ENCODE data around the gene KLHL30. TPM values are rescaled to one million over a fixed set of nuclear protein-coding genes. Genes with fewer than 3 reads are reported as not detected.

Gene KLHL30
- total RNA-seq, 3 donors from 2014 or later = 0.15 to 0.98 (median 0.32) TPM

- Histone ChIP-seq H3K4me1 (no peaks in the 10 kb centered on the region), H3K4me3 (no peak overlapping the region), H3K36me3 (no peaks in the 10 kb centered on the region), H3K27me3 (peaks cover 0 to 4% of the 10 kb centered on the region in 2 donors), H3K9me3 (no peaks in the 10 kb centered on the region), H3K27ac (no peak overlapping the region)
- intact Hi-C loops (cut with DNase I; ENCODE audit: low total_unique reads) = no loop called here
- TF ChIP-seq POLR2AphosphoS5 (IDR thresholded peaks at IDR 0.05) (no peak), POLR2A (IDR thresholded peaks at IDR 0.05) (no peak)
- TF ChIP-seq, protein P1, sequence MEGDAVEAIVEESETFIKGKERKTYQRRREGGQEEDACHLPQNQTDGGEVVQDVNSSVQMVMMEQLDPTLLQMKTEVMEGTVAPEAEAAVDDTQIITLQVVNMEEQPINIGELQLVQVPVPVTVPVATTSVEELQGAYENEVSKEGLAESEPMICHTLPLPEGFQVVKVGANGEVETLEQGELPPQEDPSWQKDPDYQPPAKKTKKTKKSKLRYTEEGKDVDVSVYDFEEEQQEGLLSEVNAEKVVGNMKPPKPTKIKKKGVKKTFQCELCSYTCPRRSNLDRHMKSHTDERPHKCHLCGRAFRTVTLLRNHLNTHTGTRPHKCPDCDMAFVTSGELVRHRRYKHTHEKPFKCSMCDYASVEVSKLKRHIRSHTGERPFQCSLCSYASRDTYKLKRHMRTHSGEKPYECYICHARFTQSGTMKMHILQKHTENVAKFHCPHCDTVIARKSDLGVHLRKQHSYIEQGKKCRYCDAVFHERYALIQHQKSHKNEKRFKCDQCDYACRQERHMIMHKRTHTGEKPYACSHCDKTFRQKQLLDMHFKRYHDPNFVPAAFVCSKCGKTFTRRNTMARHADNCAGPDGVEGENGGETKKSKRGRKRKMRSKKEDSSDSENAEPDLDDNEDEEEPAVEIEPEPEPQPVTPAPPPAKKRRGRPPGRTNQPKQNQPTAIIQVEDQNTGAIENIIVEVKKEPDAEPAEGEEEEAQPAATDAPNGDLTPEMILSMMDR (IDR thresholded peaks at IDR 0.05) = no peak
- no peak for DNase-seq (ENCODE audit: low spot score in 2 of 2)
These were observed 6.6 kb upstream of the KLHL30 start for GRCh38 chr2:238131761-238132462.

- intact Hi-C loops (cut with DNase I; ENCODE audit: low total_unique reads) = no loop called here
- no peak overlapping the region for H3K27ac ChIP-seq
- H3K4me1 ChIP-seq = no peaks in the 10 kb centered on the region
- DNase-seq (ENCODE audit: low spot score in 2 of 2) = no peak
- no peaks in the 10 kb centered on the region for H3K36me3 ChIP-seq
- H3K9me3 ChIP-seq = no peaks in the 10 kb centered on the region
- TF ChIP-seq POLR2AphosphoS5 (IDR thresholded peaks at IDR 0.05) (no peak), POLR2A (IDR thresholded peaks at IDR 0.05) (no peak)
- TF ChIP-seq, protein P1 (IDR thresholded peaks at IDR 0.05) = no peak
- no peak overlapping the region for H3K4me3 ChIP-seq
- peaks cover 0 to 4% of the 10 kb centered on the region in 2 donors for H3K27me3 ChIP-seq
These were observed 5.7 kb upstream of the KLHL30 start for GRCh38 chr2:238132463-238133450.

GRCh38 chr2:238133499-238134392 is 4.7 kb upstream of the KLHL30 start:
- Histone ChIP-seq H3K4me1 (no peaks in the 10 kb centered on the region), H3K9me3 (no peaks in the 10 kb centered on the region), H3K27me3 (no peaks in the 10 kb centered on the region), H3K36me3 (no peaks in the 10 kb centered on the region), H3K4me3 (no peak overlapping the region), H3K27ac (no peak overlapping the region)
- TF ChIP-seq, protein P1 (IDR thresholded peaks at IDR 0.05) = no peak
- no peak for TF ChIP-seq POLR2A (IDR thresholded peaks at IDR 0.05)
- intact Hi-C loops (cut with DNase I; ENCODE audit: low total_unique reads) = no loop called here
- DNase-seq (ENCODE audit: low spot score in 2 of 2) = no peak

- no peak overlapping the region for H3K27ac ChIP-seq
- H3K4me1 ChIP-seq = no peaks in the 10 kb centered on the region
- no peaks in the 10 kb centered on the region for H3K36me3 ChIP-seq
- intact Hi-C loops (cut with DNase I; ENCODE audit: low total_unique reads) = no loop called here
- TF ChIP-seq POLR2AphosphoS5 (IDR thresholded peaks at IDR 0.05) (no peak), POLR2A (IDR thresholded peaks at IDR 0.05) (no peak)
- TF ChIP-seq, protein P1 (IDR thresholded peaks at IDR 0.05) = no peak
- no peak overlapping the region for H3K4me3 ChIP-seq
- no peaks in the 10 kb centered on the region for H3K27me3 ChIP-seq
- no peaks in the 10 kb centered on the region for H3K9me3 ChIP-seq
- DNase-seq (ENCODE audit: low spot score in 2 of 2) = no peak
These were observed 4.1 kb upstream of the KLHL30 start for GRCh38 chr2:238134393-238134785.

Measured in breast epithelium (tissue), 4 donors.